HL-60 (cell line): ENCODE data around the gene LSAMP.

Source experiments
- CTCF ChIP-seq: IDR thresholded peaks from one replicate; pipeline ENCODE4 v1.5.1; 2011; ENCODE audit warnings: low read length, control low read depth, inconsistent platforms; ENCODE audit not compliant: insufficient read depth
- GABPA ChIP-seq: IDR thresholded peaks from 2 replicates; pipeline ENCODE4 v1.6.1; 2012; ENCODE audit warnings: low read depth
- POLR2AphosphoS5 ChIP-seq: IDR thresholded peaks from 2 replicates; pipeline ENCODE4 v1.6.1; 2012; ENCODE audit warnings: low read depth
- REST ChIP-seq: IDR thresholded peaks from 2 replicates; pipeline ENCODE4 v1.6.1; 2012; ENCODE audit warnings: low read depth; ENCODE audit not compliant: insufficient replicate concordance
- SPI1 ChIP-seq: IDR thresholded peaks from 2 replicates; pipeline ENCODE4 v1.6.1; 2012; ENCODE audit warnings: low read depth, mild to moderate bottlenecking, borderline replicate concordance

GRCh38 chr3:116281313-116282143 is 163.8 kb downstream of the LSAMP start:
- TF ChIP-seq POLR2AphosphoS5 (no peak), CTCF (no peak), REST (no peak), GABPA (no peak), SPI1 (no peak)
